ENCODE data around the gene LDLRAD3.

Gene LDLRAD3

GRCh38 chr11:35963911-35964310 is 20.0 kb downstream of the LDLRAD3 start:
- DNase-seq, result no peak

DNA sequence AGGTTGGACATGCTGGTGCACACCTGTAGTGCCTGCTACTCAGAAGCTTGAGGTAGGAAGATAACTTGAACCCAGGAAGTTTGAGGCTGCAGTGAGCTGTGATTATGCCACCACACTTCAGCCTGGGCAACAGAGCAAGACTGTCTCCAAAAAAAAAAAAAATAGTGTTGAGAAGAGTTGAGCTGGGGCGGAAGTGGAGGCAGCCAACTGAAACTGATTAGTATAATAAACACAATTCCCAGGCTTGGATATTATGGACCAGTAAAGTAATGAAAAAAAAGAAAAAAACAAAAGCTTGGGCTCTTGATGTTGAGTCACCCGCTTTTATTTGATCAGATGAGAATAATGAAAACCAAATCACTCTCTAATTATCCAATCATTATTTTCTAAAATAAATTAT is 21.0 kb downstream of the LDLRAD3 start:
- no peak for DNase-seq

- DNase-seq, result no peak
Observed at GRCh38 chr11:35967042-35967441, 23.2 kb downstream of the LDLRAD3 start.

DNA sequence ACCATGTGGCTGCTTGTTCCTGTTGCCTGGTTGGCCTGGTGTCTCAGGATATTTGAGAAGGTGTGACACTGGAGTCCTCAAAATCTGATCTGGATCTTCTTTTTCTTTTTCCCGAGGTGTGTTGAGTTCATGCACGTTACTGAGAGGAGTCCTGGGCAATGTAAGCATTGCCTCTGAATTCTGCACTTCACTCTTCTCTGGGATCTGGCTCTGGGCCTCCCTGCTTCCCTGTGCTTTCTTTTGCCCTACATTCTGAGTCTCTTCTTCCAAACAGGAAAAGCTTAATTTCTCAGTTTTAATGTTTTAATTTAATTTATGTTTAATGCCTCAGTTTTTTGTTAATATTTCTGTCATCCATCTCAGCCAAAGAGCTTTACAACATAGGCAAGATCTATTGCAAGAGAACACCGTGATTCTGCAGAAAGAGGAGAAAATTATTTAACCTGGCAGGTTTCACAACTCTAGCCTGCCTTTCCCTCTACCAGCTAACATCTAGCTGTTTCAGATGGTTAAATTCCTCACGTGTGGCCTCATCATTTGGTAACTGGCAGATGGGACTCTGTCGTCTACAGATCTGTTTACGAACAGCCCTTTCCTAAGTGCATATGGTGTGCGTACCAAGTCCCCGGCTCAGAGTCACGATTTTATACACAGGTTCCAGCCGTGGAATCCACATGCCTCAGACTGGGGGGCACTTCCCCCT is 24.7 kb downstream of the LDLRAD3 start:
- no peak for DNase-seq

DNA sequence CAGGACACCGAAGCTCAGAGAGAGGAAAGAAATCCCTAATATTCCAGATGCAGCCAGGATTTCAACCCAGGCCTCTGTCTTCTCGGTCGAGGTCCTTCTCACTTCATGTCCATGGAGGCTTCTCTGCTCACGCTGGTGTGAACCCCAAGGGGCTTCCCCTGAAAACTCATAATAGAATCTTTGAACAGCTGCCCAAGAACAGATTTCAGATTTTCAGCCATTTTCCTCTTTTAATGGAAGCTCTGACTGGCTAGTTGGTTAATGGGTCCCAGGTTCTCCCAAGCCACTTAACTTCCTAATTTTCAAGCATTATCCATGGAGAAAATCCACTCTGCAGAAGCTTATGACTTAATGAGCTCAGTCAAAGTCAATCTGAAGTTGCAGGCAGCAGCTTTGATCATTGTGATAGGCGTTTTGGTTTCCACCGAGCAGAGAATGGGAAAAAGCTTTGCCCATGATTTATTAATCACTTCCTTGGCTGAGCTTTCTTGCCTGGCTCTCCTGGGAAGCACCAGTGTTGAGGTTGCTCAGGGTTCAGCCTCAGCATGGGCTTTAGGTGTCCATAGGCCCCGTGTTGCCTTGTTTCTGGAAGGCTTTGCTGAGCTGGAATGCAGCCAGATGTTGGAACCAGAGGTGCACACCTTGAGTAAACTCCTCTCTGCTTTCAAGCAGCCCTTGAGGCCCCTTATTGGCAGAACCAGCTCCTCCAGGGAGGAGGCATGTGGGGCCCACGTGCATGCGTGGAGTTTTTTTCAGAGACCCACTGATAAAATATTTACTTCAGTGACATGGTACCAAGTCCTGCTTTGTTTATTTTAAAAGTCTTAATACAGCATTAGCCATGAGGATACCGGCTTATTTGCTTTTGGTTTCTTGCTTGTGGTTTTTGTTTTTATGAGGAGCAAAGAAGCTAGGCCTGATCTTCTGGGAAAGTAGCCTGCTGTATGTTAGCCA is 25.5 kb downstream of the LDLRAD3 start:
- DNase-seq, result no peak

DNA sequence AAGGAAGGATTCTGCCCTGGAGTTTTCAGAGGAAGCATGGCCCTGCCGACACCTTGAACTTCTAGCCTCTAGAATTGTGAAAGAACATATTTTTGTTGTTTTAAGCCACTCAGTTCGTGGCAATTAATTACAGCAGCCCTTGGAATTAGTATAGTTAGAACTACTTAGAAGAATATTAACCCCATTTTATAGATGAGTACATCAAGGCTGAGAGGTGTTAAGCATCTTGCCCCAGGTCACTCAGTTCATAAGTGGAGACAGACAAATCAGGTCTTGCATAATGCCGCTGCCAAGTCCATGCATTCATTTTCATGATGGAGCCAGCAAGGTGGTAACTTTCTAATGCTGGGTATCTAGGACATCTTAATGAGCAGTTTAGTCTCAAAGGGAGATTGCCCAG is 26.6 kb downstream of the LDLRAD3 start:
- DNase-seq, result no peak

DNA sequence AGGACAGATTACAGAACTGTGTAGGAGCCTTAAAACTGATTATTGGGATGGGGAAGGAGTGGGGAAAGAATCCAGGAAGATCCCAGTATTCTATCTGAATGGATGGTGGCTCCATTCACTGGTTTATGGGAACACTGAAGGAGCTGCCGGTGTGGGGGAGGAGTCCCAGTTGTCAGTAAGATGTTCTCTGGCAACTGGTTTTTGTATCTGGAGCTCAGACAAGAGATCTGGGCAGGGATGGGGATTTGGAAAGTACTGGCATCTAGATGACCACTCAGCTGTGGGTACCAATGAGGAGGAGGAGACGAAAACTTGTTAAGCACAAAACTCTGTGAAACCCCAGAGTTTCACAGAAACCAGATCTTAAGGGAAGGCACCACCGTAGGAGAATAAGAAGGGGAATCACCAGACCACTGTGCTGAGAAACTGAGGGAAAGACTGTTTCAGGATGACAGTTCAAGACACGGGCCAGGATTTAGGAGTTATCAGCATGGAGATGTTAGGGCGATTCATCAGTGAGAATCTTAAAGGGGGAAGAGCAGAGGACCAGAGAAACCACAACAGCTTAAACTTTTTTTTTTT is 28.1 kb downstream of the LDLRAD3 start:
- no peak for DNase-seq

DNA sequence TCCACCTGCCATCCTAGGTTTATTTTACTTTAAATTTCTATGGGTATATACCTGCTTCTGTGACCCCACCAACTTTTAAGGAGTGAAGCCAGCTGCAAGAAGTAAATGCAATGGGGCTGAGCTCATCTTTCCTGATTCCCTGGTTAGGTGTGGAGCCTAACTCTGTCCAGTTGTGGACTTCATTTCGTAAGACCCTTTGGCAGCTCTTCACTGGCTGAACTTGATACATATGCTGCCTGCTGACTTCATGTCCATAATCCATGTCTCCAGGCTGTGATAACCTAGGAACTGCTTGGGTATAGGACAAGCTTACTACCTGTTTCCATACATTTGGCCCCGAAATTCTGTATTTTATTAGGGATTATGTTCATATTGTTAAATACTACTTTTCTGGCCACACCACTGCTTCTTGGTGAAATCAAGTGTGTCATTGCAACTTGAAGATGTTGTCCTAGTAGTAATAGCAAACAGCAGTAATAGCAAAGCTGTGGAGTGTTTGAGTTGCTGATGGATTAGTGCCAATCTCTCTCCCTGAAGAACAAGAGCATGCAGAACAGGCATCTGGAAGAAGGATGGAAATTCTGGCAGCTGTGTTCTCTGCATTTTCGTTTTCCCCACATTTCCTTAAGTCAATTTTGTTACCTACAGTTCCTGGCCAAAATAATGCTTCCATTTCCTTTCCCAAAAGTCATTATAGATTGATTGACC is 31.2 kb downstream of the LDLRAD3 start:
- no peak for DNase-seq

DNA sequence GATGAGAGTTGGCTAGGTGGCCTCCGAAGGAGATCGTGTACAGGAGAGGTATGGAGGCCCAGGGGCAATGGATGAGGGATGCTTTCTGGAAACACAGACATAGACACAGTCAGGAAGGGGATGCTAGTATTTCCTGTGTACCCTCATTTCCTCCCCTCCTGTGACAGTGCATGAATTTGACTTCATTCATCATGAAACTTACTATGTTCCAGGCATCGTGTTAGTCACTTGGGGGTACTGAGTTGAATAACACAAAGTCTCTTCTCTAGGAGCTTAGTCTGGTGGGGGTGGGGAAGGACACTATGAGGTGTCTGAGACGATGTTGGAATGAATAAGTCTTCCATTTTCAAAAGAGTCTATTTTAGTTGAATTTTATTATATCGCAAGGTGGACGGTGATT is 32.6 kb downstream of the LDLRAD3 start:
- no peak for DNase-seq

GRCh38 chr11:35978183-35978582 is 34.3 kb downstream of the LDLRAD3 start:
- no peak for DNase-seq

- no peak for DNase-seq
Observed at GRCh38 chr11:35978891-35979290, 35.0 kb downstream of the LDLRAD3 start.

GRCh38 chr11:35980686-35981390 is 37.0 kb downstream of the LDLRAD3 start:
- no peak for DNase-seq

GRCh38 chr11:35981581-35981980 is 37.7 kb downstream of the LDLRAD3 start:
- DNase-seq, result no peak

DNA sequence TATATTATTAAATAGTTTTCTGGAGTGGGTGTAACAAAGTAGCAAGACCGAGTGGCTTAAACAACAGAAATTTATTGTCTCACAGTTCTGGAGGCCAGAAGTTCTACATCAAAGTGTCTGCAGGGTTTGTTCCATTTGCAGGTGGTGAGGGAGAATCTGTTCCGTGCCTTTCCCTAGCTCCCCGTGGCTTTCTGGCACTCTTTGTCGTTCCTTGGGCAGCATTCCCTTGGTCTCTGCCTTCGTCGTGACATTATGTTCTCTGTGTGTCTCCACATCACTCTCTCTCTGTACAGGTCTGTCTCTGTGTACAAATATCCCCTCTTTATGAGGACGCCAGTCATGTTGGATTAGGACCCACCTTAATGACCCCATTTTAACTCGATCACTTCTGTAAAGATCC is 38.2 kb downstream of the LDLRAD3 start:
- DNase-seq, result no peak

- no peak for DNase-seq
Observed at GRCh38 chr11:35983981-35984380, 40.1 kb downstream of the LDLRAD3 start.

DNA sequence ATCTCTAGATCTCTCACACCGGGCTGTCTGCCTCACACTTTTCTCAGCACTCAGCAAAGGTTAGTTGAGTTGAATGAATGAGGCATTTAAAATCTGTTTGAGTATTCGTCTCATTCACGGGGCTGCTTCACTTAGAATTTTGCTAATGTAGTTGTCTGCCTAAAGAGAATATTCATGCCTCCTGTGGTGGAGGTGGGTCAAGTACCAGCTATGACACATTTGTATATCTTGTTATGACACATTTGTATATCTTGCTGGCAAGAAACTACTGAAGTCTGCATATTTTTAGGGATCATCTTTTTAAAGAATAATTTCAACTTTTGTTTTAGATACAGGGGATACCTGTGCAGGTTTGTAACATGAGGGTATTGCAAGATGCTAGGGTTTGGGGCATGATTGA is 43.1 kb downstream of the LDLRAD3 start:
- DNase-seq, result no peak

GRCh38 chr11:35990170-35990569 is 46.3 kb downstream of the LDLRAD3 start:
- DNase-seq, result no peak

- no peak for DNase-seq
Observed at GRCh38 chr11:35990816-35991215, 47.0 kb downstream of the LDLRAD3 start.

DNA sequence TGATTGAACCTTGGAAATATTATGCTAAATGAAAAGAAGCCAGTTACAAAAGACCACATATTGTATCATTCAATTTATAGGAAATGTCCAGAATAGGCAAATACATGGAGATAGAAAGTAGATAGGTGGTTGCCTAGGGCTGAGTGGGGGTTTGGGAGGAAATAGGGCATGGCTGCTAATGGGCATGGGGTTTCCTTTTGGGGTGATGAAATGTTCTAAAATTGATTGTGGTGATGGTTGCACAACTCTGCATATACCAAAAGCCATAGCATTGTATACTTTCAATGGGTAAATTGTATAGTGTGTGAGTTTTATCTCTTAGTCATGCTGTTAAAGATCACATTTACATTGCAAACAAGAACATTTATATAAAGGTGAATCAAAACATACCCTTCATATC is 48.7 kb downstream of the LDLRAD3 start:
- DNase-seq, result no peak

GRCh38 chr11:35994421-35994820 is 50.6 kb downstream of the LDLRAD3 start:
- DNase-seq, result no peak

- no peak for DNase-seq
Observed at GRCh38 chr11:35995681-35996271, 51.9 kb downstream of the LDLRAD3 start.

GRCh38 chr11:35997902-35998520 is 54.1 kb downstream of the LDLRAD3 start:
- DNase-seq, result no peak
